K562 (cell line): ENCODE measurements around the gene SHANK2. TPM values are rescaled to one million over a fixed set of nuclear protein-coding genes. Genes with fewer than 3 reads are reported as not detected.

ENCODE experiments used
- ATAC-seq: fragments of 200-7000 bp; cut with Tn5 transposase; 3 replicates; pipeline ENCODE4 v1.9.1; 2020; ENCODE audit warnings: moderate library complexity
- BruUV-seq: library from RNA; stranded (reverse); fragments of 400-500 nt; replicated peaks from 2 replicates; lab custom pipeline; 2021; lab: Mats Ljungman, UMichigan
- CTCF ChIA-PET: fragments of 300-600 bp; formaldehyde crosslinking; extraction: SDS; loops from one replicate; lab custom pipeline; 2021; ENCODE audit warnings: low intra/inter-chr PET ratio; lab: Yijun Ruan, JAX
- POLR2A ChIA-PET: fragments of 300-600, 350-650 bp; sonication (Branson Sonifier 250); formaldehyde crosslinking; extraction: SDS; loops from one replicate; lab custom pipeline; 2021; ENCODE audit warnings: antibody characterized with exemption, inconsistent platforms; lab: Yijun Ruan, JAX
- DNase-seq, 4 experiments: peaks; one replicate each; pipeline versions ENCODE4 v3.0.0 to v3.0.0-alpha.2; 2011 to 2018; ENCODE audit warnings: low spot score in 3 of 4, mixed read lengths in 3 of 4; ENCODE audit errors: extremely low read depth in 1 of 4
- FAIRE-seq: peaks from 2 replicates; lab custom pipeline; 2011; peaks lifted over from hg19 to GRCh38; lab: Jason Lieb, UNC
- H2AFZ ChIP-seq: 2 replicates; pipeline ENCODE4 v1.6.0; 2011; ENCODE audit warnings: low read depth, low read length, control low read depth, inconsistent platforms
- H3K27ac ChIP-seq: fragments of 200-600 bp; 3 replicates; pipeline ENCODE4 v1.8.0; 2011; ENCODE audit warnings: low read depth, mild to moderate bottlenecking, control low read depth, inconsistent platforms, low read length, moderate library complexity, mixed read lengths; ENCODE audit errors: extremely low read depth
- H3K27me3 ChIP-seq, 2 experiments: fragments of 300-600 bp in 1 of 2; 2 replicates in 1 of 2; 3 replicates in 1 of 2; pipeline versions ENCODE4 v1.6.0 to v1.8.0; 2011; ENCODE audit warnings: inconsistent platforms in 2 of 2, low read length in 2 of 2, mild to moderate bottlenecking in 1 of 2, mixed read lengths in 1 of 2, moderate library complexity in 1 of 2; ENCODE audit not compliant: control insufficient read depth in 2 of 2, insufficient read depth in 2 of 2
- H3K36me3 ChIP-seq: fragments of 300-600 bp; 3 replicates; pipeline ENCODE4 v1.8.0; 2011; ENCODE audit warnings: mild to moderate bottlenecking, low read length, inconsistent platforms; ENCODE audit not compliant: control insufficient read depth, insufficient read depth
- H3K4me1 ChIP-seq, 2 experiments: fragments of 200-600 bp in 1 of 2; replicated peaks in 1 of 2; 2 replicates in 1 of 2; 3 replicates in 1 of 2; pipeline versions ENCODE4 v1.5.1 to v1.8.0; 2011; ENCODE audit warnings: inconsistent platforms in 2 of 2, low read length in 2 of 2, mild to moderate bottlenecking in 1 of 2, mixed read lengths in 1 of 2, moderate library complexity in 1 of 2; ENCODE audit not compliant: control insufficient read depth in 2 of 2, insufficient read depth in 2 of 2
- H3K4me2 ChIP-seq: 2 replicates; pipeline ENCODE4 v1.6.1; 2011; ENCODE audit warnings: low read length, control low read depth, inconsistent platforms, mixed read lengths; ENCODE audit not compliant: insufficient read depth
- H3K4me3 ChIP-seq: fragments of 200-600 bp; sonication (generic), shearing (Covaris generic); 2 replicates; pipeline ENCODE4 v1.5.1; 2016; ENCODE audit warnings: control low read depth, inconsistent platforms
- H3K79me2 ChIP-seq: fragments of 200-600 bp; 3 replicates; pipeline ENCODE4 v1.8.0; 2011; ENCODE audit warnings: low read length, inconsistent platforms; ENCODE audit not compliant: control insufficient read depth, insufficient read depth
- H3K9ac ChIP-seq, 2 experiments: 2 replicates each; pipeline versions ENCODE4 v1.6.0 to v1.6.1; 2011; ENCODE audit warnings: low read depth in 2 of 2, low read length in 2 of 2, control low read depth in 1 of 2, inconsistent platforms in 1 of 2, mild to moderate bottlenecking in 1 of 2, mixed read lengths in 1 of 2; ENCODE audit not compliant: insufficient read depth in 1 of 2
- H3K9me1 ChIP-seq: one replicate; pipeline ENCODE4 v1.6.0; 2011; ENCODE audit warnings: inconsistent platforms, mild to moderate bottlenecking, low read length, moderate library complexity; ENCODE audit not compliant: control insufficient read depth, insufficient read depth
- H3K9me3 ChIP-seq: replicated peaks from 2 replicates; pipeline ENCODE4 v1.5.1; 2011; ENCODE audit warnings: low read depth, low read length, inconsistent platforms; ENCODE audit not compliant: control insufficient read depth, insufficient read depth
- H4K20me1 ChIP-seq: replicated peaks from 2 replicates; pipeline ENCODE4 v1.6.1; 2011; ENCODE audit warnings: low read length, inconsistent platforms, mixed read lengths; ENCODE audit not compliant: control insufficient read depth, insufficient read depth
- ATF4 ChIP-seq: fragments of 450-650 bp; formaldehyde crosslinking; IDR thresholded peaks from 2 replicates; pipeline ENCODE4 v1.4.0; 2022; ENCODE audit warnings: mild to moderate bottlenecking, moderate library complexity
- CTBP1 ChIP-seq: fragments of 450-650 bp; IDR thresholded peaks from 2 replicates; pipeline ENCODE4 v1.6.1; 2016; ENCODE audit warnings: borderline replicate concordance
- DNMT1 ChIP-seq: fragments of 450-650 bp; IDR thresholded peaks from 2 replicates; pipeline ENCODE4 v1.6.1; 2016; ENCODE audit warnings: antibody characterized with exemption, mild to moderate bottlenecking
- HCFC1 ChIP-seq: IDR thresholded peaks from 2 replicates; pipeline ENCODE4 v1.6.1; 2012; ENCODE audit warnings: low read depth, low read length, improper control_type of control experiment
- IRF2 ChIP-seq: sonication (generic); formaldehyde crosslinking; IDR thresholded peaks from 2 replicates; pipeline ENCODE4 v1.8.1; 2022; ENCODE audit warnings: mild to moderate bottlenecking, missing genetic modification reagents
- KAT8 ChIP-seq: fragments of 450-650 bp; IDR thresholded peaks from 2 replicates; pipeline ENCODE4 v1.6.1; 2016; ENCODE audit warnings: low read depth, mild to moderate bottlenecking
- KDM5B ChIP-seq: fragments of 200-600 bp; sonication (generic); IDR thresholded peaks from 2 replicates; pipeline ENCODE4 v1.6.1; 2012; ENCODE audit warnings: low read depth, mild to moderate bottlenecking, moderate library complexity, low read length, control low read depth, inconsistent platforms; ENCODE audit not compliant: insufficient replicate concordance
- MCM7 ChIP-seq, 2 experiments: fragments of 450-650 bp; IDR thresholded peaks; 2 replicates each; pipeline ENCODE4 v1.6.1; 2016 to 2018
- MTA1 ChIP-seq: fragments of 450-650 bp; IDR thresholded peaks from 2 replicates; pipeline ENCODE4 v1.6.1; 2017; ENCODE audit warnings: borderline replicate concordance
- POLR2H ChIP-seq: IDR thresholded peaks from 2 replicates; pipeline ENCODE4 v1.6.1; 2016; ENCODE audit warnings: missing genetic modification characterization, low read depth, mild to moderate bottlenecking, control low read depth, missing compliant biosample characterization, moderate library complexity
- RBM25 ChIP-seq: fragments of 200-400 bp; formaldehyde crosslinking; IDR thresholded peaks from 2 replicates; pipeline ENCODE4 v1.6.1; 2018; ENCODE audit warnings: low read length, low read depth, moderate library complexity; ENCODE audit not compliant: severe bottlenecking
- SREBF1 ChIP-seq: fragments of 150-350 bp; IDR thresholded peaks from 2 replicates; pipeline ENCODE4 v1.6.1; 2014; ENCODE audit warnings: antibody characterized with exemption, low read depth, low read length, borderline replicate concordance
- ZFP36 ChIP-seq: fragments of 150-350 bp; IDR thresholded peaks from 2 replicates; pipeline ENCODE4 v1.6.1; 2018; ENCODE audit warnings: low read length, low read depth; ENCODE audit not compliant: partially characterized antibody
- ZNF583 ChIP-seq: fragments of 250-450 bp; sonication (Bioruptor Pico); IDR thresholded peaks from 2 replicates; pipeline ENCODE4 v1.4.0; 2020
- ZNF592 ChIP-seq: fragments of 450-650 bp; IDR thresholded peaks from 2 replicates; pipeline ENCODE4 v1.6.1; 2017; ENCODE audit warnings: antibody characterized with exemption, mild to moderate bottlenecking
- ZNF668 ChIP-seq: fragments of 250-450 bp; sonication (Bioruptor Pico); IDR thresholded peaks from 2 replicates; pipeline ENCODE4 v1.8.0; 2022; ENCODE audit warnings: mild to moderate bottlenecking, inconsistent platforms
- WGBS: fragments of 100-300 bp; shearing (Covaris generic); methylation state at CpG from one replicate; pipeline ENCODE4 v1.1.6; 2016; ENCODE audit warnings: low coverage, mixed read lengths; ENCODE audit not compliant: insufficient coverage; ENCODE audit errors: missing lambda C conversion rate; 5-methylcytosine and 5-hydroxymethylcytosine counted together
- in situ Hi-C: fragments of 300-500 bp; cut with MboI; formaldehyde crosslinking; loops from 4 replicates; pipeline ENCODE4 v1.15.0; 2018; ENCODE audit warnings: inconsistent platforms, mixed read lengths
- intact Hi-C: fragments of 100-400 bp; cut with micrococcal nuclease; formaldehyde crosslinking; loops from 2 replicates; pipeline ENCODE4 v1.14.2; 2022
- polyA plus RNA-seq, 8 experiments: library from polyadenylated mRNA; depleted of rRNA in 4 of 8; stranded (reverse) in 5 of 8; unstranded in 3 of 8; fragments of >200 nt; fragmentation: Nextera tagmentation in 2 of 8; fragmentation: Illumina TruSeq in 1 of 8; extraction: Ambion mirVana in 2 of 8; extraction: Trizol in 1 of 8; gene quantifications; 2 replicates each; pipeline versions ENCODE4 v1.2.1 to v1.2.3, GENCODE V29; 2011 to 2014; ENCODE audit warnings: inconsistent platforms in 1 of 8, missing spikeins in 1 of 8
- total RNA-seq, 7 experiments: library from RNA; depleted of rRNA in 6 of 7; stranded (reverse); fragments of >200 nt in 6 of 7; fragmentation: Illumina TruSeq in 2 of 7; extraction: Trizol in 2 of 7; gene quantifications; 2 replicates each; pipeline versions ENCODE4 v1.2.1 to v1.2.3, GENCODE V29; 2011 to 2021; ENCODE audit warnings: low replicate concordance in 1 of 7

Gene SHANK2
- total and polyA plus RNA-seq, 9 of the 15 experiments (the other 6 are each of a cell fraction or from before 2014, with no cell fraction given) = 0.04 to 0.07 TPM; not detected in 7

- no peak for TF ChIP-seq ZNF592
- no peak for TF ChIP-seq IRF2 (CRISPR knock-in tag)
These were observed 13.4 kb downstream of the SHANK2 start (continued) for GRCh38 chr11:71238941-71239340.

- no peak overlapping the region for H3K4me3 ChIP-seq
- in situ Hi-C loops (no loop called here), intact Hi-C loops (no loop called here)
- no peak for ATAC-seq
- H4K20me1 ChIP-seq = no peaks in the 10 kb centered on the region
- WGBS = 0% methylated on average over 8 of the region's 8 CpGs
- H3K4me2 ChIP-seq = no peak overlapping the region
- H3K27me3 ChIP-seq = peaks cover 6 to 55% of the 10 kb centered on the region in 2 experiments; a peak in 4 of 5 replicates
- BruUV-seq = no TSS peak
- no peak for DNase-seq
- ChIA-PET CTCF (no interaction called here), POLR2A (interaction anchor here (0.6 kb wide), 1 partner anchor 180 kb away, joined by 3 read pairs; no protein-coding TSS in a partner anchor)
- H3K79me2 ChIP-seq = no peaks in the 10 kb centered on the region
- no peak overlapping the region for H3K9ac ChIP-seq
- no peak for FAIRE-seq
- no peaks in the 10 kb centered on the region for H3K9me3 ChIP-seq
- H3K9me1 ChIP-seq = no peaks in the 10 kb centered on the region
- no peak overlapping the region for H2AFZ ChIP-seq
- H3K4me1 ChIP-seq = no peaks in the 10 kb centered on the region
- no peaks in the 10 kb centered on the region for H3K36me3 ChIP-seq
- H3K27ac ChIP-seq = no peak overlapping the region
- peak; percentile 23 for TF ChIP-seq RBM25
- TF ChIP-seq ZNF583 (CRISPR knock-in tag) = no peak
- no peak for TF ChIP-seq CTBP1
- no peak for TF ChIP-seq MTA1
- no peak for TF ChIP-seq MCM7 (IDR thresholded peaks at IDR 0.05)
- TF ChIP-seq DNMT1 = no peak
- TF ChIP-seq KDM5B = no peak
- peak; percentile 64 for TF ChIP-seq ZFP36
- TF ChIP-seq ZNF668 = no peak
- no peak for TF ChIP-seq HCFC1
- no peak for TF ChIP-seq KAT8
- no peak for TF ChIP-seq SREBF1
- TF ChIP-seq ATF4 = no peak
- no peak for TF ChIP-seq POLR2H (tag)
These were observed 14.0 kb downstream of the SHANK2 start for GRCh38 chr11:71238285-71238875.
